Neural cell (in vitro differentiated cells): ENCODE data around the gene SLC6A11. TPM values are rescaled to one million over a fixed set of nuclear protein-coding genes. Genes with fewer than 3 reads are reported as not detected.

Experiments used
- H2AFZ ChIP-seq: fragments of 200-600, 300-800 bp; sonication (generic), shearing (Covaris generic); 2 replicates; pipeline ENCODE4 v1.6.0; 2014; ENCODE audit warnings: low read depth, mild to moderate bottlenecking, antibody characterized with exemption, low read length, moderate library complexity
- H3F3A ChIP-seq: fragments of 200-600 bp; shearing (Covaris generic); 2 replicates; pipeline ENCODE4 v1.6.1; 2016; ENCODE audit warnings: mild to moderate bottlenecking, moderate library complexity, mixed read lengths, antibody characterized with exemption, low read length; ENCODE audit not compliant: insufficient read depth, poor library complexity, severe bottlenecking
- H3K27ac ChIP-seq: fragments of 200-600, 300-800 bp; sonication (generic), shearing (Covaris generic); 2 replicates; pipeline ENCODE4 v1.5.1; 2014; ENCODE audit warnings: mild to moderate bottlenecking, low read length, moderate library complexity
- H3K27me3 ChIP-seq: fragments of 300-800, 200-600 bp; sonication (generic), shearing (Covaris generic); 2 replicates; pipeline ENCODE4 v1.6.0; 2014; ENCODE audit warnings: mild to moderate bottlenecking, low read depth, low read length, moderate library complexity; ENCODE audit not compliant: insufficient read depth
- H3K36me3 ChIP-seq: fragments of 300-800, 200-600 bp; sonication (generic), shearing (Covaris generic); 2 replicates; pipeline ENCODE4 v1.5.1; 2014; ENCODE audit warnings: mild to moderate bottlenecking, antibody characterized with exemption, low read length, moderate library complexity; ENCODE audit not compliant: insufficient read depth
- H3K4me2 ChIP-seq: fragments of 300-800, 200-600 bp; sonication (generic), shearing (Covaris generic); 2 replicates; pipeline ENCODE4 v1.6.0; 2014; ENCODE audit warnings: mild to moderate bottlenecking, low read length
- H3K4me3 ChIP-seq: fragments of 300-800, 200-600 bp; sonication (generic), shearing (Covaris generic); 2 replicates; pipeline ENCODE4 v1.5.1; 2014; ENCODE audit warnings: mild to moderate bottlenecking, low read length, moderate library complexity
- H3K79me2 ChIP-seq: fragments of 200-600 bp; shearing (Covaris generic); replicated peaks from 2 replicates; pipeline ENCODE4 v1.6.0; 2014; ENCODE audit warnings: mild to moderate bottlenecking, low read length, moderate library complexity; ENCODE audit not compliant: insufficient read depth
- H3K9ac ChIP-seq: fragments of 300-800, 200-600 bp; sonication (generic), shearing (Covaris generic); 2 replicates; pipeline ENCODE4 v1.6.1; 2016; ENCODE audit warnings: mild to moderate bottlenecking, low read length, mixed read lengths
- H3K9me2 ChIP-seq: fragments of 200-600 bp; shearing (Covaris generic); 2 replicates; pipeline ENCODE4 v1.6.1; 2016; ENCODE audit warnings: mild to moderate bottlenecking, low read length, mixed read lengths; ENCODE audit not compliant: insufficient read depth
- H3K9me3 ChIP-seq: fragments of 200-600, 300-800 bp; sonication (generic), shearing (Covaris generic); 2 replicates; pipeline ENCODE4 v1.6.1; 2016; ENCODE audit warnings: mild to moderate bottlenecking, mixed run types, low read length, moderate library complexity, mixed read lengths
- H4K20me1 ChIP-seq: fragments of 200-600 bp; shearing (Covaris generic); 2 replicates; pipeline ENCODE4 v1.6.1; 2016; ENCODE audit warnings: mild to moderate bottlenecking, mixed run types; ENCODE audit not compliant: insufficient read depth
- CTCF ChIP-seq: fragments of 450-650 bp; IDR thresholded peaks from 2 replicates; pipeline ENCODE4 v1.5.1; 2014; ENCODE audit warnings: antibody characterized with exemption, mild to moderate bottlenecking, moderate library complexity; ENCODE audit not compliant: poor library complexity, severe bottlenecking
- EP300 ChIP-seq: fragments of 450-650 bp; conservative IDR thresholded peaks from 2 replicates; pipeline ENCODE4 v1.6.1; 2014; ENCODE audit warnings: antibody characterized with exemption, mild to moderate bottlenecking, moderate library complexity; ENCODE audit not compliant: poor library complexity, severe bottlenecking
- EZH2 ChIP-seq: fragments of 200-600, 300-800 bp; shearing (Covaris generic), sonication (generic); IDR thresholded peaks from 2 replicates; pipeline ENCODE4 v1.6.1; 2014; ENCODE audit warnings: antibody characterized with exemption, low read length, borderline replicate concordance, mild to moderate bottlenecking; ENCODE audit not compliant: insufficient read depth, poor library complexity, severe bottlenecking
- MXI1 ChIP-seq: fragments of 450-650 bp; conservative IDR thresholded peaks from 2 replicates; pipeline ENCODE4 v1.6.1; 2014; ENCODE audit warnings: antibody characterized with exemption, mild to moderate bottlenecking; ENCODE audit not compliant: poor library complexity, severe bottlenecking
- POLR2AphosphoS5 ChIP-seq: IDR thresholded peaks from 2 replicates; pipeline ENCODE4 v1.6.1; 2012
- RAD21 ChIP-seq: fragments of 450-650 bp; conservative IDR thresholded peaks from 2 replicates; pipeline ENCODE4 v1.6.1; 2014; ENCODE audit warnings: antibody characterized with exemption, mild to moderate bottlenecking, moderate library complexity
- REST ChIP-seq: IDR thresholded peaks from 2 replicates; pipeline ENCODE4 v1.6.1; 2012; ENCODE audit warnings: borderline replicate concordance
- SMC3 ChIP-seq: fragments of 450-650 bp; conservative IDR thresholded peaks from 2 replicates; pipeline ENCODE4 v1.6.1; 2014; ENCODE audit warnings: antibody characterized with exemption, mild to moderate bottlenecking, moderate library complexity; ENCODE audit not compliant: poor library complexity
- TAF1 ChIP-seq: IDR thresholded peaks from 2 replicates; pipeline ENCODE4 v1.6.1; 2012; ENCODE audit warnings: low read depth
- polyA plus RNA-seq: library from polyadenylated mRNA; depleted of rRNA; stranded (reverse); fragments of >200 nt; gene quantifications from 2 replicates; pipeline ENCODE4 v1.2.3, GENCODE V29; 2014

Gene SLC6A11
- polyA plus RNA-seq, 1 donor from 2014 or later, result 4.2 TPM

- no peaks in the 10 kb centered on the region for H3K9me3 ChIP-seq
- H3K27ac ChIP-seq, result peak overlapping the region; percentile 70
- peaks cover 4% of the 10 kb centered on the region for H3F3A ChIP-seq
- no peaks in the 10 kb centered on the region for H3K79me2 ChIP-seq
- H3K4me2 ChIP-seq, result no peak overlapping the region
- H3K27me3 ChIP-seq, result no peaks in the 10 kb centered on the region
- H3K36me3 ChIP-seq, result no peaks in the 10 kb centered on the region
- H3K4me3 ChIP-seq, result peak overlapping the region; percentile 29
- H3K9ac ChIP-seq, result no peak overlapping the region
- no peak overlapping the region for H2AFZ ChIP-seq
- no peaks in the 10 kb centered on the region for H3K9me2 ChIP-seq
- TF ChIP-seq EZH2 (no peak), TAF1 (no peak), POLR2AphosphoS5 (no peak), CTCF (no peak), REST (no peak)
- H4K20me1 ChIP-seq, result no peaks in the 10 kb centered on the region
Measured at GRCh38 chr3:10824468-10824867, 8.4 kb downstream of the SLC6A11 start.

- no peak for TF ChIP-seq RAD21
- TF ChIP-seq MXI1, result no peak
- TF ChIP-seq REST, result no peak
- no peak for TF ChIP-seq EP300
- TF ChIP-seq SMC3, result no peak
- TF ChIP-seq EZH2, result no peak
- no peak for TF ChIP-seq TAF1
- no peak for TF ChIP-seq POLR2AphosphoS5
- no peak for TF ChIP-seq CTCF
- H3K9me2 ChIP-seq, result no peaks in the 10 kb centered on the region
Measured at GRCh38 chr3:10833855-10834414, 17.9 kb downstream of the SLC6A11 start.

More at GRCh38 chr3:10833855-10834414, 17.9 kb downstream of the SLC6A11 start:
- H3K36me3 ChIP-seq, result no peaks in the 10 kb centered on the region
- H3K79me2 ChIP-seq, result no peaks in the 10 kb centered on the region
- H3K9me3 ChIP-seq, result no peaks in the 10 kb centered on the region
- no peaks in the 10 kb centered on the region for H4K20me1 ChIP-seq
- H3K27me3 ChIP-seq, result no peaks in the 10 kb centered on the region
- H3K27ac ChIP-seq, result no peak overlapping the region
- no peak overlapping the region for H3K4me3 ChIP-seq
- no peak overlapping the region for H3K4me2 ChIP-seq
- H3K9ac ChIP-seq, result no peak overlapping the region
- H3F3A ChIP-seq, result no peaks in the 10 kb centered on the region
- H2AFZ ChIP-seq, result no peak overlapping the region
